SK-N-SH treated with all-trans-retinoic acid at 6 μM for 48 hours (cell line): ENCODE results near the gene GPC5.

Experiments
- BACH2 ChIP-seq: fragments of 250-450 bp; sonication (Bioruptor Pico); IDR thresholded peaks from 2 replicates; pipeline ENCODE4 v1.9.0; 2021; ENCODE audit warnings: mild to moderate bottlenecking, borderline replicate concordance
- RARB ChIP-seq: fragments of 250-450 bp; sonication (Bioruptor Pico); IDR thresholded peaks from 2 replicates; pipeline ENCODE4 v1.8.0; 2021; ENCODE audit warnings: mild to moderate bottlenecking, moderate library complexity
- ZFP3 ChIP-seq: fragments of 250-450 bp; sonication (Bioruptor Pico); IDR thresholded peaks from 2 replicates; pipeline ENCODE4 v1.5.0; 2020; ENCODE audit warnings: mild to moderate bottlenecking, moderate library complexity
- ZNF8 ChIP-seq: fragments of 450-650 bp; formaldehyde crosslinking; IDR thresholded peaks from 2 replicates; pipeline ENCODE4 v1.5.0; 2020; ENCODE audit warnings: mild to moderate bottlenecking, moderate library complexity
- TF ChIP-seq, protein P1 (sequence below): fragments of 250-450 bp; sonication (Bioruptor Pico); IDR thresholded peaks from 2 replicates; pipeline ENCODE4 v1.5.1; 2020; ENCODE audit warnings: low read depth, mild to moderate bottlenecking, moderate library complexity

DNA sequence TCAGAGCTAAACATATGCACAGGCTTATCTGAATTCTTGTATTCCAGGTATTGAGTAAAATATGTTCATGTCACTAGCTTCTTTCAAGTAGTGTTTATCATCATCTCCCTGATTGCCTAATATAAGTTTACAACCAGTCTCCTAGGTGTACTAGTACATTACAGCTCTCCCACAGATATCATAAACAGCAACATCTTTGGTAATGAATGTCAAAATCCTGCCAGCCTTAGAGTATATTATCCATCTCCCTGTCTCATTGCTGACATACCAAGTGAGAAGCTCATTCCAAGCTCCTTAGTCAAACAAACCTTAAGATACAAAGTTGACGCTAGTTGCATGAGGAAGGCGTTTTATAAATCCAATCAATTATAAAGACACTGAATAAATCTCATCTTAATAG is 1139.0 kb downstream of the GPC5 start:
- TF ChIP-seq ZNF8 (CRISPR knock-in tag) (no peak), ZFP3 (CRISPR knock-in tag) (no peak), BACH2 (CRISPR knock-in tag) (no peak), RARB (CRISPR knock-in tag) (no peak)
- TF ChIP-seq, protein P1, sequence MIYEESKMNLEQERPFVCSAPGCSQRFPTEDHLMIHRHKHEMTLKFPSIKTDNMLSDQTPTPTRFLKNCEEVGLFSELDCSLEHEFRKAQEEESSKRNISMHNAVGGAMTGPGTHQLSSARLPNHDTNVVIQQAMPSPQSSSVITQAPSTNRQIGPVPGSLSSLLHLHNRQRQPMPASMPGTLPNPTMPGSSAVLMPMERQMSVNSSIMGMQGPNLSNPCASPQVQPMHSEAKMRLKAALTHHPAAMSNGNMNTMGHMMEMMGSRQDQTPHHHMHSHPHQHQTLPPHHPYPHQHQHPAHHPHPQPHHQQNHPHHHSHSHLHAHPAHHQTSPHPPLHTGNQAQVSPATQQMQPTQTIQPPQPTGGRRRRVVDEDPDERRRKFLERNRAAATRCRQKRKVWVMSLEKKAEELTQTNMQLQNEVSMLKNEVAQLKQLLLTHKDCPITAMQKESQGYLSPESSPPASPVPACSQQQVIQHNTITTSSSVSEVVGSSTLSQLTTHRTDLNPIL (CRISPR knock-in tag): no peak
